Lung (tissue), 12 donors: ENCODE measurements around the gene ACSS3. TPM values are rescaled to one million over a fixed set of nuclear protein-coding genes. Genes with fewer than 3 reads are reported as not detected.

Experiments
- ATAC-seq: fragments of 200-7000 bp; cut with Tn5 transposase; one replicate; pipeline ENCODE4 v1.9.1; 2020; ENCODE audit warnings: moderate number of reproducible peaks; ENCODE audit not compliant: insufficient read depth, low FRiP score
- DNase-seq, 3 donors: peaks; one replicate each; pipeline ENCODE4 v3.0.0-alpha.2; 2013 to 2017
- H3K27ac ChIP-seq, 2 donors: one replicate each; pipeline ENCODE4 v1.5.1; 2013; ENCODE audit warnings: mild to moderate bottlenecking in 2 of 2, moderate library complexity in 2 of 2, control low read depth in 1 of 2, inconsistent platforms in 1 of 2, low read depth in 1 of 2, low read length in 1 of 2
- H3K27me3 ChIP-seq, 3 donors: one replicate each; pipeline ENCODE4 v1.5.1; 2013; ENCODE audit warnings: low read length in 2 of 3; ENCODE audit not compliant: control insufficient read depth in 3 of 3, insufficient read depth in 3 of 3
- H3K36me3 ChIP-seq, 4 donors: one replicate each; pipeline ENCODE4 v1.5.1; 2013; ENCODE audit warnings: low read length in 4 of 4, mild to moderate bottlenecking in 1 of 4, moderate library complexity in 1 of 4; ENCODE audit not compliant: control insufficient read depth in 4 of 4, insufficient read depth in 4 of 4
- H3K4me1 ChIP-seq, 5 donors: one replicate each; pipeline ENCODE4 v1.5.1; 2013; ENCODE audit warnings: low read length in 5 of 5, mild to moderate bottlenecking in 2 of 5, moderate library complexity in 1 of 5; ENCODE audit not compliant: control insufficient read depth in 5 of 5, insufficient read depth in 5 of 5
- H3K4me3 ChIP-seq: one replicate; pipeline ENCODE4 v1.5.1; 2013; ENCODE audit warnings: mild to moderate bottlenecking, control low read depth, moderate library complexity
- H3K9ac ChIP-seq, 2 donors: one replicate each; pipeline ENCODE4 v1.5.1; 2013; ENCODE audit warnings: low read length in 2 of 2, control low read depth in 1 of 2; ENCODE audit not compliant: insufficient read depth in 1 of 2
- H3K9me3 ChIP-seq, 4 donors: one replicate each; pipeline ENCODE4 v1.5.1; 2013; ENCODE audit warnings: low read length in 3 of 4, mild to moderate bottlenecking in 1 of 4, moderate library complexity in 1 of 4; ENCODE audit not compliant: control insufficient read depth in 4 of 4, insufficient read depth in 3 of 4
- WGBS, 2 donors: extraction: QIAGEN DNeasy Blood & Tissue Kit; methylation state at CpG; one replicate each; pipeline ENCODE4 v1.1.7; 2013; 5-methylcytosine and 5-hydroxymethylcytosine counted together
- polyA plus RNA-seq, 2 donors: library from polyadenylated mRNA; stranded (reverse); fragments of 200-250 nt; gene quantifications; one replicate each; pipeline ENCODE4 v1.2.1, GENCODE V29; 2013
- total RNA-seq, 2 donors: library from RNA; depleted of rRNA in 1 of 2; stranded (reverse); fragments of >200 nt in 1 of 2; gene quantifications; one replicate each; pipeline ENCODE4 v1.2.1, GENCODE V29; 2014 to 2021
- TF ChIP-seq, protein P1 (sequence below): IDR thresholded peaks from 2 replicates; pipeline ENCODE4 v1.5.1; 2012; ENCODE audit warnings: mild to moderate bottlenecking; ENCODE audit errors: control extremely low read depth, extremely low read depth
- donor health status: control.
- donor health status: control.
- donor health status: Bipolar disorder and iron deficiency.
- donor health status: healthy.
- donor health status: DM: yes; HTN: yes; CAD: no.

Gene ACSS3
- total and polyA plus RNA-seq, 4 donors = 5.3 to 85.5 (median 15.8) TPM

DNA sequence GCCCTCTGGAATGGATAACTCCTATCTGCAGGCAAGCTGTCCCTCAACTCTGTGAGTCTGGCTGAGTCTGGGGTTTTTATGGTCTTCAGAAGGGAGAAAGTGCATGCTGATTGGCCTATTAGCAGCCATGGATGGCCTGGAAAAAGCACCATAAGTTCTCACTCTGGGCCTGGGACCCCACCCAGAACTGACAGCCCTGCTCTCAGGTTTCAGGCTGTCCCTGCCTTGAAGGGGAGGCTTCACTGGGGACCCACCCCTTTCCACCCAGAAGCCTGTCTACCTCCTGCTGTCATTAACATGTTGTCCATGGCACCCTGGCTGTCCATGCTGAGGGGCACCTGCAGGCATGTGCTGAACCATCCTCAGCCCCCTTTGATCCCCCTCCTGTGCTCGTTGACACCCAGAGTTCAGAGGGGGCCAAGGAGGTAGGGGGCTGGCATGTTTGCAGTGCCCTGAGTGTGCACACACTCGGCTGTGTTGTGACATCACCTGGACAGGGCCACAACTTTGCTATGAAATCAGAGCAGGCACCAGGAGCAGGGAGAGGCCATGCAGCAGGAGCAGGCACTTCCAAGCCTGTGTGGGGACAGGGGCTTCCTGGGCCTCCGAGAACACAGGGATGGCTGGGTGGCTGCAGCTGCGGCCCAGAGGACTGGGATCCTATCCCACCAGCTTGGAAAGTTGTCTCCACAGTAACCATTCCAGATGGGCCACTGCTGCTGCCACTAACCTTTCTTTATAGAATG, 84.7 kb downstream of the ACSS3 start:
- no peak overlapping the region for H3K4me3 ChIP-seq
- DNase-seq (no peak), ATAC-seq (no peak)
- peaks cover 2 to 9% (median 6%) of the 10 kb centered on the region in 4 donors for H3K36me3 ChIP-seq
- H3K9me3 ChIP-seq = peaks cover 0 to 7% (median 0%) of the 10 kb centered on the region in 4 donors
- H3K27ac ChIP-seq = no peak overlapping the region
- no peaks in the 10 kb centered on the region for H3K4me1 ChIP-seq
- TF ChIP-seq, protein P1, sequence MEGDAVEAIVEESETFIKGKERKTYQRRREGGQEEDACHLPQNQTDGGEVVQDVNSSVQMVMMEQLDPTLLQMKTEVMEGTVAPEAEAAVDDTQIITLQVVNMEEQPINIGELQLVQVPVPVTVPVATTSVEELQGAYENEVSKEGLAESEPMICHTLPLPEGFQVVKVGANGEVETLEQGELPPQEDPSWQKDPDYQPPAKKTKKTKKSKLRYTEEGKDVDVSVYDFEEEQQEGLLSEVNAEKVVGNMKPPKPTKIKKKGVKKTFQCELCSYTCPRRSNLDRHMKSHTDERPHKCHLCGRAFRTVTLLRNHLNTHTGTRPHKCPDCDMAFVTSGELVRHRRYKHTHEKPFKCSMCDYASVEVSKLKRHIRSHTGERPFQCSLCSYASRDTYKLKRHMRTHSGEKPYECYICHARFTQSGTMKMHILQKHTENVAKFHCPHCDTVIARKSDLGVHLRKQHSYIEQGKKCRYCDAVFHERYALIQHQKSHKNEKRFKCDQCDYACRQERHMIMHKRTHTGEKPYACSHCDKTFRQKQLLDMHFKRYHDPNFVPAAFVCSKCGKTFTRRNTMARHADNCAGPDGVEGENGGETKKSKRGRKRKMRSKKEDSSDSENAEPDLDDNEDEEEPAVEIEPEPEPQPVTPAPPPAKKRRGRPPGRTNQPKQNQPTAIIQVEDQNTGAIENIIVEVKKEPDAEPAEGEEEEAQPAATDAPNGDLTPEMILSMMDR = no peak
- H3K9ac ChIP-seq = no peak overlapping the region
- H3K27me3 ChIP-seq = no peaks in the 10 kb centered on the region
- WGBS, 2 donors = 81 to 85% methylated on average over 4 of the region's 4 CpGs

DNA sequence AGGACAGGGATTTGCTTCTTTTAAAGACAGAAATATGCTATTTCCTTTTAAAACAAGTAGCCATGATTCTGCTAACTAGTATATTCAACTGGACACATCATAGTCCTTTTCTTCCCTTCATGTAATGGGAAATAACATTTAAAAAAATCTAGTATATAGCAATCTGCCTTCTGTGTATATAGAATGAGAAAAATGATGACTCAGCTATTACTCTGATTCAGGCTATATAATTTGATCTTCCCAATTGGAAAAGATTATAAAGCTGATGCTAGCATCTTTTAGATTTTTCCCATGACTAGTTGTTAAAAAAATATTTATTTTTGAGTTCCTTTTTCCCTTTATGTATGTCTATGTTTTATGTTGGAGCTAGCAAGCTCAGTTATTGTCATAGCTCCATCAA, 86.9 kb downstream of the ACSS3 start:
- H3K27ac ChIP-seq = no peak overlapping the region
- H3K4me1 ChIP-seq = no peaks in the 10 kb centered on the region
- H3K9me3 ChIP-seq = peaks cover 0 to 7% (median 0%) of the 10 kb centered on the region in 4 donors
- DNase-seq = no peak
- no peak overlapping the region for H3K4me3 ChIP-seq
- H3K27me3 ChIP-seq = no peaks in the 10 kb centered on the region
- no peak for ATAC-seq
- peaks cover under 1 to 5% (median 3%) of the 10 kb centered on the region in 4 donors for H3K36me3 ChIP-seq
- no peak overlapping the region for H3K9ac ChIP-seq
- TF ChIP-seq, protein P1 = no peak

DNA sequence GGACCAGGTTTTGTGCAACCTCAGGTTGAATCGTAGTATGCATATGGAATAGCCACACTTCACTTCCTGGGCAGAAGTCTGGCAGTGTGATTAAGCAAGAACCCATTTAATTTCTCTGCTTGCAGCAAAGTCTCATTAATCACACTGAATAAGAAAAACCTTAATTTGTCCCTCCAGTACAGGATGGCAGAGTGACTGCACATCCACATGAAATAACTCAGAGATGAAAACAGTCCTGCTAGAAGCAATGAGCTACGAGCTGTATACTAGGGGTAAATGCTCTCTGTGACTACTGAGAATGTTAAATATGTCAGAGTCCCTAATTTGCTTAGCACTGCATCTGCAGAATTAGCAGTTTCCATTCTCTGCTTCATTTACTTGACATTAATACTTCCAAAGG, 88.9 kb downstream of the ACSS3 start:
- 76 to 79% methylated on average over 2 of the region's 2 CpGs for WGBS, 2 donors
- Histone ChIP-seq H3K9me3 (peaks cover 0 to 5% (median 0%) of the 10 kb centered on the region in 4 donors), H3K36me3 (peaks cover 0 to 5% (median 2%) of the 10 kb centered on the region in 4 donors), H3K27me3 (no peaks in the 10 kb centered on the region), H3K27ac (no peak overlapping the region), H3K4me3 (no peak overlapping the region), H3K4me1 (no peaks in the 10 kb centered on the region), H3K9ac (no peak overlapping the region)
- TF ChIP-seq, protein P1 = no peak
- ATAC-seq (no peak), DNase-seq (no peak)

DNA sequence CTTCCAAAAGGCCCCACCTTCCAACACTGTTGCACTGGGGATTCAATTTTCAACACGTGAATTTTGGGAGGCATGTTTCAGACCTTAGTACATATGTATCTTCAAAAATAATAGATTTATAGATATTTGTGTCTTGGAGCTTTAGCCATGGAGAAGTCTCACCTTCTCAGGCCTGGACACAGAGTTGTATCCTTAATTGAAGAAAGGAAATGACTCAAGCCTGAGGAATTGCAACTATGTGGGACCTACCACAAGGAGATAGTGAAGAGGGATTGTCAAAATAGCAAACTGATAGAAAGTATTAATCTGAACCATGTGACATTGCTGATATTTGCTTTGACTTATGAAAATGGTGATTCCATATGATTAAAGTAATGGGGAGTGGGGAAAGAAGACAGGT, 89.8 kb downstream of the ACSS3 start:
- Histone ChIP-seq H3K27ac (no peak overlapping the region), H3K9ac (no peak overlapping the region), H3K36me3 (peaks cover 0 to 2% (median under 1%) of the 10 kb centered on the region in 4 donors), H3K4me1 (no peaks in the 10 kb centered on the region), H3K4me3 (no peak overlapping the region), H3K27me3 (no peaks in the 10 kb centered on the region), H3K9me3 (no peaks in the 10 kb centered on the region)
- 71 to 89% methylated on average over 1 of the region's 1 CpG for WGBS, 2 donors
- TF ChIP-seq, protein P1 = no peak
- ATAC-seq = no peak
- no peak for DNase-seq
